ENCODE results near the gene MYH7B.

Gene MYH7B

DNA sequence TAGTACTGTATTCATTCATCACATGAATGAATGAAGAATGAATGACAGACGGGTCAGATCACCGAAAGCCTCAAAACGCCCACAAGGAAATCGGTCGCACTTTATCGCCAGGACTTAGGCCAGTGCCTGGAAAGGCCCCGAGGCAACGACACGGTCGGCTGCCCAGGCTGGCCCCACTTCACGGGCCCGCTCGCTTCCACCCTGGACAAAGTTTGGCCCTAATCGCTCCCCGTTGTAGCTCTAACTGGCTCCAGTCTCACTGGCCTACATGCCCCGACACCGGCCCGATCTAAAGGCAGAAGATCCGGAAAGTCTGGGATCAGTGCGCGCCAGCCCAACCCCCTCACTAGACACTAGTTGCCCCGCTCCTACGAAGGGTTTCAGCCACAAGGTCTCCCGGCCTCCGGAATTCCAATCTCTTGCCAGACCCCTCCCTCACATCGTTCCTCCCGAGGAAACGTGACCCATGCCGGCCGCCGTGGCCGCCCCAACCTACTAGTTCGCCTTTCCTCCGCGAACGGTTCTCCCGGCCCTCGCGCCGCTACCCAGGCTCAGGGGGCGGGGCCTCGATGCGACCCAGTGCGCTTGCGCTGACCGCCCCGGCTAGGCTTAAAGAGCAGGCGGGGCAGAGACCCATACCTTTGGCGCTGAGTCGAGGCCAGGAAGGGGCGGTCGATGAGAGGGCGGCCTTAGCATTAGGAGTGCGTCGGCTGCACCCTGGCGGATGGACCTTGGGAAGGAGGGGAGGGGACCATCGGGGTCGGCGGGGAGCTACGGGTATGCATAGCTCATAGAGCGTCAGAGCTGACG, at the start of gene MYH7B, which contains the start of gene GSS:
MYH7B (plus strand) TSS at position 638 of the 810 bp plus-strand sequence. CDS start 22,138 bp downstream, outside the sequence.
GSS (minus strand) TSS at position 576 of the 810 bp plus-strand sequence. CDS start 3,954 bp downstream, outside the sequence.
- Mint-ChIP-seq H3K27me3 (no peaks in the 10 kb centered on the region), H3K4me1 (peaks cover 21% of the 10 kb centered on the region), H3K27ac (peak within 1 kb of the TSS; percentile 99), H3K36me3 (ENCODE audit: low read depth) (peaks cover 2% of the 10 kb centered on the region), H3K9me3 (no peaks in the 10 kb centered on the region), H3K4me3 (peak within 1 kb of the TSS; percentile 99)
- DNase-seq (peak; percentile 99), ATAC-seq (peak; percentile 98)

DNA sequence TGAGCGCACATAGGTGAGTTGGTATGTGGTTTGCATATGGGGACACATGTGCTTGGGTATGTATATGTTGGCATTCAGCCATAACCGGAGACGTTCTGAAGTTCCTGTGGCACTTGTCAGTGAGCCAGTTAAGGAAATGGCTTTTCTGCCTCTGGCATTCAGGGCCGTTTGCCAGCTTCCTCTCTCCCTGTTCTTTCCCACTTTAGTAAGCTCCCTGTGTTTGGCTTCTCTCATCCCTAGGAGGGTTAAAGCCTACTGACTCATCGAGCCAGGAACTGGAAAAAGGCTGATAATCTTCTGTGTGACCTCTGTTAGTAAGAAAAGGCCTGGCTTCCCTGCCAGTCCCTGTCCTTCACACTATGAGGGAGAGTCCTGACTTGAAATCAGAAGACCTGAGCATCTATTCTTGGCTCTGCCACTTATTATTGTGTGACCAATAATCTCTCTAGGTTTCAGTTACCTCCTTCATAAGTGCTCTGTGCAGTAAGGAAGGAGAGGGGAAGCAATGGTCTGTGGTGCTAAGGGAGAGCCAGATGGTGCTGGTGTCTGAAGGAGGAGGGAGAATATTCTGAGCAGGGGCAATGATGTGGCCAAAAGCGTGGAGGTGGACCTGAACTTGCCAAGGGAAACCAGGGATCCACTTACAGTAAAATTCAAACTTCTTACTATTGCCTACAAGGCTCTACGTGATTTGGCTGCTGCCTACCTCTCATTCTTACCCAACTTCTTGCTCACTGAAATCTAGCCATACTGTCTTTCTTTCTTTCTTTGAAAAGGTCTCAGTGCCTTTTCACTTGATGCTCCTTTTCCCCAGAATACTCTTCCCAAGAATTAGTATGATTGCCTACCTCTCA, 47.8 kb upstream of the MYH7B start:
- H3K27ac Mint-ChIP-seq, result no peak overlapping the region
- no peak overlapping the region for H3K4me3 Mint-ChIP-seq
- no peak for DNase-seq
- no peaks in the 10 kb centered on the region for H3K9me3 Mint-ChIP-seq
- H3K36me3 Mint-ChIP-seq (ENCODE audit: low read depth), result no peaks in the 10 kb centered on the region
- H3K4me1 Mint-ChIP-seq, result peaks cover 3% of the 10 kb centered on the region
- ATAC-seq, result no peak
- H3K27me3 Mint-ChIP-seq, result no peaks in the 10 kb centered on the region

DNA sequence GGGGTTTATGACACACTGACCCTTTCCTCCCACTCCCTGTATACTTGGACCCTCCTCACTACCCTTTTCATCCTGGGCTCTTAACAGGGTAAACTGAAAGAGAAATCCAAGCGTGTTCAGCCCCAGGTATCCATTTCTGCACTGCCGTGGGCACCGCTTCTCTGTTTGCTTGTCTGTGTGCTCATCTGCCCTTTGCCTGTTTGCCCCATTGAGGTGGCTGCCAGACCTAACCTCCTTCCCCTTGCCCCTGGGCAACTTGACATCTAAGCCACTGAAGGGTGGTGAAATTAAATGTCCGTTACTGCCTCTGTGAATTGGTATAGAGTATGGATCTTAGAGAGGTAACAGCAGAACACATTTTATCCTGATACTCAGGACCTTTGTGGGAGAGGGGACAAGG, 40.5 kb upstream of the MYH7B start:
- Mint-ChIP-seq H3K27ac (no peak overlapping the region), H3K4me1 (peaks cover 13% of the 10 kb centered on the region), H3K4me3 (no peak overlapping the region), H3K27me3 (no peaks in the 10 kb centered on the region), H3K36me3 (ENCODE audit: low read depth) (peaks cover 2% of the 10 kb centered on the region), H3K9me3 (no peaks in the 10 kb centered on the region)
- no peak for DNase-seq
- no peak for ATAC-seq

DNA sequence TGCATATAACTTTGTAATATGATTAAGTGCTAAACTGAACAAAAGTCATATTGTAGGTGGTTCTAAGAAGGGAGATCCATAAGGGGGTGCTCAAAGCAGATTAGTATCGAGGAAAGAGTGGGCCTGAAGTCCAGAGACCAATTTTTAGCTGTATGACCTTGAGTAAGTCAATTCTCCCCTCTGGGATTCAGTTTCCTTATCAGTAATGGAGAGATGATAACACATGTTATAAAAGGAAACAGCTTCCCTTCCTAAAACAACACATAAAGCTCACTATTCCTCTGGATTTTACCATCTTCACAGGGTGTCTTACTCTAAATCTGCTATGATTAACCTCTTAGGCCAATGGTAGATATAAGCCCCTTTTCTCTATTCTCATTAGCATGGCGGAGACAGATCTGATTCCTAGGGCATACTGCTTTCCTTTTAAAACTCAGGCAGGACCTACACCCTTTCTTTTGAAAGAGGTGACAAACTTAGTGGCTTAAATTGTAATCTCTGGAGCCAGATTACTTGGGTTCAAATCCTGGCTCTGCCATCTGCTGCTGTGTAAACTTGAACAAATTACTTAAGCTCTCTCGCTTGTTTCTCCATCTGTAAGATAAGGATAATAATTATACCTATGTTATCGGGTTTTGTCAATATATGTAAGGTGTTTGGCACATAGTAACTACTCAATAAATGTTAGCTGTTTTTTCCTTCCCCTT, 39.8 kb upstream of the MYH7B start:
- Mint-ChIP-seq H3K4me1 (peaks cover 17% of the 10 kb centered on the region), H3K36me3 (ENCODE audit: low read depth) (peaks cover 2% of the 10 kb centered on the region)
- no peak for ATAC-seq

DNA sequence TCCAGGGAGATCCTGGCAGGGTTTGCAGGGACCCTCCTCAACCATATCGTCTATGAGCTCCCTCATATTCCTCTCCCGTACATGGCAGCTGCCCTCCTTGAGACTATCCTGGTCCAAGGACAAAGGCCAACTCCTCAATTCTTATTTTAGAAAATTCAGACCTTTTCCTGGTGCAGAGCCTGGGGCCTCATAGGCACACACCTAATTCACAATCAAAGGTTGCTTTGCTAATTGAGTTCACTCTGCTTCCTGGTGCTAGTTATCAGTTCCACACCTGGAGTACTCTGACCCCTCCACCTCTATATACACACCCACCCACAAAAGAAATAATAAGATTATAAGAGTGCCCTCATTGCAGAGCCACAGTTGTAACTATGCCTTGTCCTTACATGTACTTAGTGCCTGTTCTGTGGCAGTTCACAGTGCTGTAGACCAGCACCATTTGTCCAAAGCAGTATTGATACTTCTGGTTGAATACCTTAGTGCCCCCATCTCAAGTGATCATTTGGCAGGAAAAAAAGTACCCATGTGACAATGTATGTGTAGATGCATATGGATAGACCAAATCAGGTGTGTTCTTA, 38.8 kb upstream of the MYH7B start:
- H3K4me3 Mint-ChIP-seq, result no peak overlapping the region
- H3K27me3 Mint-ChIP-seq, result no peaks in the 10 kb centered on the region
- peaks cover 2% of the 10 kb centered on the region for H3K36me3 Mint-ChIP-seq (ENCODE audit: low read depth)
- DNase-seq, result no peak
- ATAC-seq, result no peak
- peaks cover 17% of the 10 kb centered on the region for H3K4me1 Mint-ChIP-seq
- H3K9me3 Mint-ChIP-seq, result no peaks in the 10 kb centered on the region
- no peak overlapping the region for H3K27ac Mint-ChIP-seq

More for the DNA sequence above, 39.8 kb upstream of the MYH7B start:
- no peak for DNase-seq
- no peaks in the 10 kb centered on the region for H3K27me3 Mint-ChIP-seq
- no peak overlapping the region for H3K27ac Mint-ChIP-seq
- H3K4me3 Mint-ChIP-seq, result no peak overlapping the region
- H3K9me3 Mint-ChIP-seq, result no peaks in the 10 kb centered on the region

DNA sequence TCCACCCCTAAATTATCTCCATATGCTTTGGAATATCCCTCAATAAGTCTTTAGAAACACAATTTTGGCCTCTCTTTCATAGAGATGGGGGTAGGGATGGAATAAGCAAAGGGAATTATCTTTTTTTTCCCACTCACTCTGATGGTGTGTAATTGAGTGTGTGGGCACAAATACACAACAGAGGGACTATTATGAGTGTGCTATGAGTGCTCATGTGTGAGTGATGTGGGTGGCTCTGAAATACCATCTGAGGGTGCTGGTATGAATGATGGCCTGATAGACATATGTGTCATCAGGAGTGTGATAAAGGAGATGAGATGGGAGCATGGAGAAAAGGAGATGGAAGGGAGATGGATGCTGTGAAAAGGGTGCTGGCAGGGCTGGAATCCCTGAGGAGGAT, 35.6 kb upstream of the MYH7B start:
- DNase-seq, result no peak
- peaks cover 17% of the 10 kb centered on the region for H3K4me1 Mint-ChIP-seq
- no peaks in the 10 kb centered on the region for H3K27me3 Mint-ChIP-seq
- H3K36me3 Mint-ChIP-seq (ENCODE audit: low read depth), result peaks cover 2% of the 10 kb centered on the region
- peak; percentile 65 for ATAC-seq
- H3K27ac Mint-ChIP-seq, result no peak overlapping the region
- H3K4me3 Mint-ChIP-seq, result no peak overlapping the region
- no peaks in the 10 kb centered on the region for H3K9me3 Mint-ChIP-seq

DNA sequence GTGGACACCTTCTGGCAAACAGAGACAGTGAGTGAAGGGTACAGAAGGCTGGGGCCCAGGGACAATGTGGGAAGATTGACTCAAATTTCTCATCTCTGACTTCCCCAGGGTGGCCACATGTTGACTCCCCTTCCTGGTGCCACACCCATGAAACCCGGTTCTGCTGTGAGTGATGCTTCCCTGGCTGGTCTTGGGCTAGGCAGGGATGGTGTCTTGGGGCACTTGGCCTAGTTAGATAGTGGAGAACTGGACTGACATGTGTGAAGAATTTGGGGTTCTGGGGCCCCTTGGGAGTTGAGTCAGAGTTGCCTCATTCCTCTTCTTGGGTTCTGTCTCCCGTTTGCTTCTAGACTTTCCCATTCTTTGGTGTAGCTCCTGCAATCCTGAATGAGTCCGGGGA, 34.2 kb upstream of the MYH7B start:
- Mint-ChIP-seq H3K9me3 (no peaks in the 10 kb centered on the region), H3K36me3 (ENCODE audit: low read depth) (peaks cover 2% of the 10 kb centered on the region), H3K27ac (no peak overlapping the region), H3K27me3 (no peaks in the 10 kb centered on the region), H3K4me1 (peaks cover 17% of the 10 kb centered on the region), H3K4me3 (no peak overlapping the region)
- ATAC-seq (no peak), DNase-seq (no peak)

DNA sequence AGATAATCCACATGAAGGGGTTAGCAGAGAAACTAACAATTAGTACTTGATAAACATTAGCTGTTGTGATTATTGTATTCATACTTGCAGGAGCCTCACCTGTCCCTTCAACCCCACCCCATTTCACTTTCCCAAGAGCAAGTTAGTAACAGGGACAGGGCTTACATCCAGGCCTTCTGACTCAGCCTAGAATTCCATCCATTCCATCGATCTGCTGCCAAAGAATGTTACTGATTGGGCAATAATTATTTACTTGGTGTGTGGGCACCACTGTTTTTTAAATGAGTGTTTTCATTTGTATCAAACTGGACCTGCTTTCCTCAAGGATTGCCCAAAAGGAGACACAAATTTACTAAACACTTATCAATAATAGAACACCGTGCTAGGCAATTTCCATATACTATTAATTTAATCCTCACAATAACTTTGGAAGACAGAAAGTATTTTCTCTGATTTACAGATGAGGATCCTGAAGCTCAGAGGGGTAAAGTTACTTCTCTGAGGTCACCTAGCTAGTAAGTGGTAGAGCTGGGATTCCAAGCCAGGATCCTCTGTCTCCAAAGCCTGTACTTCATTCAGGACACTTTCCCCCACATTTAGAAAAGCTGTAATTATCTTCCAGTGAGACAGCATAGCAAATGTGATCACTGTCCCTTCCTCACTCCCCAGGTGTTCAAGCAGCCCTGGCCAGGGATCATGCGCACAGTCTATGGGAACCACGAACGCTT, 32.9 kb upstream of the MYH7B start:
- DNase-seq (no peak), ATAC-seq (no peak)
- Mint-ChIP-seq H3K27me3 (no peaks in the 10 kb centered on the region), H3K36me3 (ENCODE audit: low read depth) (peaks cover 2% of the 10 kb centered on the region), H3K27ac (no peak overlapping the region), H3K9me3 (no peaks in the 10 kb centered on the region), H3K4me1 (peaks cover 13% of the 10 kb centered on the region), H3K4me3 (no peak overlapping the region)

DNA sequence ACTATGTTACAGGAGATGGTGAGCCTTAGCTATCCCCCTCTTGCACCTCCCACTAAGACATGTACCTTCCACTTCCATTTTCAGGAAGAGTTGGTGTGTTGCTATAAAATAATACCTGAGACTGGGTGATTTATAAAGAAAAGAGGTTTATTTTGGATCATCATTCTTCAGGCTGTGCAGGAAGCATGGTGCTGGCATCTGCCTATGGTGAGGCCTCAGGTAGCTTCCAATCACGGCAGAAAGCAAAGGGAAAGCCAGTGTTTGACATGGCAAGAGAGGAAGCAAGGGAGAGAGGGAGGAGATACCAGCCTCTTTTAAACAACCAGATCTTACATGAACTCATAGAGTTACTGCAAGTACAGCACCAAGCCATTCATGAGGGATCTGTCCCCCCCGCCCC, 32.3 kb upstream of the MYH7B start:
- ATAC-seq (no peak), DNase-seq (no peak)
- H3K4me1 Mint-ChIP-seq, result peaks cover 7% of the 10 kb centered on the region
- H3K27me3 Mint-ChIP-seq, result no peaks in the 10 kb centered on the region
- H3K27ac Mint-ChIP-seq, result no peak overlapping the region
- H3K4me3 Mint-ChIP-seq, result no peak overlapping the region
- H3K9me3 Mint-ChIP-seq, result no peaks in the 10 kb centered on the region
- H3K36me3 Mint-ChIP-seq (ENCODE audit: low read depth), result peaks cover 2% of the 10 kb centered on the region

DNA sequence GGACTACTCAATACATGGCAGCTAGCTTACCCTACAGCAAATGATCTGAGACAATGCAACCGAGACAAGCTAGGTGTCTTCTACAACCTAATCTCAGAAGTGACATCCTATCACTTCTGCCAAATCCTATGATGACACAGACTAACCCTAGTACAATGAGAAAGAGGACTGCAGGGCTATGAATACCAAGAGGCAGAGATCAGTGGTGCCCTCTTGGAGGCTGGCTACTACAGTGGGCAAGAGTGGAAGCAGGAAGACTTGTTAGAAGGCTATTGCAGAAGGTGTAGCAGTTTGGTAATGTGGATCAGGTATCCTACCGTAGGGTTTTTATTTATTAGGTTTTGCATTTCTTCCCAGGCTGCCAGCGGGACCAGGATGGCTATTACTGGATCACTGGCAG, 30.3 kb upstream of the MYH7B start:
- Mint-ChIP-seq H3K4me1 (peaks cover 2% of the 10 kb centered on the region), H3K36me3 (ENCODE audit: low read depth) (peaks cover 2% of the 10 kb centered on the region), H3K27ac (no peak overlapping the region), H3K9me3 (no peaks in the 10 kb centered on the region), H3K27me3 (no peaks in the 10 kb centered on the region), H3K4me3 (no peak overlapping the region)
- ATAC-seq (no peak), DNase-seq (no peak)

DNA sequence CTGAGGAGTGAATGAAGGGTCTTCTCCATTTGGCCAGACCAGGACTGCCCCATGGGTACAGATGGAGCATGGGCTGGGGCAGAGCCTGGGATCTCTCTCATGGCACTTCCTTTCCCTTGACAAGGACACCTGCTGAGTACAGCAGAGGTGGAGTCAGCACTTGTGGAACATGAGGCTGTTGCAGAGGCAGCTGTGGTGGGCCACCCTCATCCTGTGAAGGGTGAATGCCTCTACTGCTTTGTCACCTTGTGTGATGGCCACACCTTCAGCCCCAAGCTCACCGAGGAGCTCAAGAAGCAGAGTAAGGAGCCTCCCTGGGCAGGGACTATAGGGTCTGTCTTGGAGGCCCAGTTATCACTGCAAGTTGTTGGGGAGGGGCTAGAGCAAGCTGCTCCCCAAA, 29.7 kb upstream of the MYH7B start:
- peak; percentile 18 for ATAC-seq
- Mint-ChIP-seq H3K27ac (no peak overlapping the region), H3K4me3 (no peak overlapping the region), H3K27me3 (no peaks in the 10 kb centered on the region), H3K4me1 (no peaks in the 10 kb centered on the region), H3K36me3 (ENCODE audit: low read depth) (peaks cover 8% of the 10 kb centered on the region), H3K9me3 (no peaks in the 10 kb centered on the region)
- no peak for DNase-seq

DNA sequence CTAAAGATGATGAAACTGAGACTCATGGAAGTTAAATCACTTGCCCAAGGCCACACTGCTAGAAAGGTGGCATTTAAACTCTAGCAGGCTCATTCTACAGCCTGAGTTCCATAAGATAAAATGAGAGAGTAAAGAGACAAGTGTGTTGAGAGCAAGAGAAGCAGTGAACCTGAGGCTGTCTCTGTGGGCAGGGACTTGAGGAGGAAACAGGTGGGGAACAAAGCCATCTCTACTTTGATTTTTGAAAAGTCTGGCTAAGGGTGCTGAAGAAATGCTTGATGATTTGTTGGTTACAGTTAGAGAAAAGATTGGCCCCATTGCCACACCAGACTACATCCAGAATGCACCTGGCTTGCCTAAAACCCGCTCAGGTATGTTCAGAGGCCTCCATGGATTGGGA, 29.1 kb upstream of the MYH7B start:
- ATAC-seq, result no peak
- H3K4me3 Mint-ChIP-seq, result no peak overlapping the region
- H3K27ac Mint-ChIP-seq, result peak overlapping the region; percentile 20
- peaks cover 9% of the 10 kb centered on the region for H3K36me3 Mint-ChIP-seq (ENCODE audit: low read depth)
- DNase-seq, result no peak
- H3K4me1 Mint-ChIP-seq, result no peaks in the 10 kb centered on the region
- H3K27me3 Mint-ChIP-seq, result no peaks in the 10 kb centered on the region
- H3K9me3 Mint-ChIP-seq, result no peaks in the 10 kb centered on the region

DNA sequence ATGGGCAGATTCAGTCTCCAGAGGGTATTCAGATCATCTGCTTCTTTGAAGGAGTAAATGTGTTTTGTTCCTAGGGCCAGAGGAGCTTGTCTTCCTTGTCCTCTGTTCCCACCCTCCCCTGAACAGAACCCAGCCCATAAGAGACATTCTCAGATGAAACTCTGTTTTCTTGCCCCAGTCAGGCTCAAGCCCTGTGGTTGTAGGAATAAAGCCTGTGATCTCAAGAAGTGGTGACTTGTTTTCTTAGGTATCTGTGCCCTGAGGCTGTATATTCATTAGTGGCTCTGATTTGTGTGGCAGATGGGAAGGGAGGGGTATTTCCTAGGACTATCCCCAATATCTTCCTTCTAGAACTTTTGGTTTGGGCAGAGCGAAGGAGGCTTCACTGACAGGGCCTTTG, 27.9 kb upstream of the MYH7B start:
- DNase-seq, result no peak
- no peak for ATAC-seq
- Mint-ChIP-seq H3K9me3 (no peaks in the 10 kb centered on the region), H3K4me3 (no peak overlapping the region), H3K4me1 (no peaks in the 10 kb centered on the region), H3K27me3 (no peaks in the 10 kb centered on the region), H3K27ac (no peak overlapping the region), H3K36me3 (ENCODE audit: low read depth) (peaks cover 9% of the 10 kb centered on the region)

DNA sequence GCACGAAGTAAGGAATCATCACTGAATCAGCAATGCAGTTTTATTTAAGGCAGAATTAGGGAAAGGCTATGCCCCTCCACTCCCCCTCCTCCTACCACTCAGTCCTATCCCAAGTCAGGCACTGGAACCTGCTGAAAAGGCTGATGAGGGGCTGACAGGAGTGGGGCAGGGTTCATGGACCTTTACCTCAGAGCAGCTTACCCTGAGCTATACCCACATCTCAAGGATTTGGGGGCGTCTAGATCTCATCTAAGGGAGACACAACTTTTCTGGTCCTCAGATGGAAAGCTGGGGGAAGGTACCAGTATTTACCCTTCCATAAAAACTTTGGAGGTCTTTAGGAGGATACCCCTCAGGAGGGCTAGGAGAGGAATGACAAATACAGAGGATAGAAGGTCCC, 27.3 kb upstream of the MYH7B start:
- H3K27ac Mint-ChIP-seq, result no peak overlapping the region
- no peak for ATAC-seq
- no peak overlapping the region for H3K4me3 Mint-ChIP-seq
- H3K9me3 Mint-ChIP-seq, result no peaks in the 10 kb centered on the region
- H3K27me3 Mint-ChIP-seq, result no peaks in the 10 kb centered on the region
- DNase-seq, result no peak
- peaks cover 9% of the 10 kb centered on the region for H3K36me3 Mint-ChIP-seq (ENCODE audit: low read depth)
- H3K4me1 Mint-ChIP-seq, result no peaks in the 10 kb centered on the region

Measured in activated naive CD8-positive, alpha-beta T cell treated with anti-CD3 and anti-CD28 coated beads, Interleukin-2, amount 50 U/mL, for 24 hours (primary cell).